Lower leg skin (tissue), 3 donors: ENCODE results near the gene KLK2.

ENCODE experiments used
- CTCF ChIP-seq, 3 donors: fragments of 450-650 bp; IDR thresholded peaks; one replicate each; pipeline ENCODE4 v1.5.1; 2016; ENCODE audit warnings: antibody characterized with exemption in 3 of 3, mild to moderate bottlenecking in 3 of 3, moderate library complexity in 2 of 3
- POLR2A ChIP-seq, 2 donors: fragments of 450-650 bp; IDR thresholded peaks; one replicate each; pipeline ENCODE4 v1.6.1; 2016 to 2017; ENCODE audit warnings: antibody characterized with exemption in 2 of 2, mild to moderate bottlenecking in 1 of 2, moderate library complexity in 1 of 2

GRCh38 chr19:50897191-50897607 lies 24.0 kb downstream of the KLK2 start:
- no peak for TF ChIP-seq CTCF (IDR thresholded peaks at IDR 0.05)
- no peak for TF ChIP-seq POLR2A (IDR thresholded peaks at IDR 0.05)
